Coronary artery (tissue), 2 donors: Measurements from ENCODE around the gene GGCX.

ENCODE experiments used
- DNase-seq: peaks from one replicate; pipeline ENCODE4 v3.0.0-alpha.2; 2017; ENCODE audit warnings: low spot score
- H3K27ac ChIP-seq, 2 donors: fragments of 200-600 bp; sonication (generic); one replicate each; pipeline ENCODE4 v1.5.1; 2016 to 2019
- H3K4me3 ChIP-seq: fragments of 200-600 bp; sonication (generic); 2 replicates; pipeline ENCODE4 v1.5.1; 2016; ENCODE audit warnings: mild to moderate bottlenecking, moderate library complexity
- TF ChIP-seq, protein P1 (sequence below): fragments of 200-600 bp; sonication (generic); IDR thresholded peaks from one replicate; pipeline ENCODE4 v1.5.1; 2019; ENCODE audit warnings: antibody characterized with exemption

GGCX gene

DNA sequence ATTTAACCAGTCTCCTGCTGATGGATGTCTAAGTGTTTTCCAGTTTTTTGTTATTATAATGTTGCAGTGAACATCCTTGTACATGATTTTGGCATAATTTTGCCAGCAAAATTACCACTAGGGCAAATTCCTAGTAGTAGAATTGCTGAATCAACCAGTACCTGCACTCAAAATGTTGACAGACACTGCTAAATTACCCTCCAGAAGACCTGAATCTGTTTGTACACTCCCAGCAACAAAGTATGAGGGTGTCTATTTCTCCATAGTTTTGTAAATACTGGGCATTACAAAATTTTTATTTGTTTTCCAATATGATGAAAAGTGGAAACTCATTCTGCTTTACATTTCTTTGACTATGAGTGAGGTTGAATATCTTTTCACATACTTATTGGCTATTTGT lies 33.5 kb downstream of the GGCX start:
- H3K27ac ChIP-seq = no peak overlapping the region
- TF ChIP-seq, protein P1, sequence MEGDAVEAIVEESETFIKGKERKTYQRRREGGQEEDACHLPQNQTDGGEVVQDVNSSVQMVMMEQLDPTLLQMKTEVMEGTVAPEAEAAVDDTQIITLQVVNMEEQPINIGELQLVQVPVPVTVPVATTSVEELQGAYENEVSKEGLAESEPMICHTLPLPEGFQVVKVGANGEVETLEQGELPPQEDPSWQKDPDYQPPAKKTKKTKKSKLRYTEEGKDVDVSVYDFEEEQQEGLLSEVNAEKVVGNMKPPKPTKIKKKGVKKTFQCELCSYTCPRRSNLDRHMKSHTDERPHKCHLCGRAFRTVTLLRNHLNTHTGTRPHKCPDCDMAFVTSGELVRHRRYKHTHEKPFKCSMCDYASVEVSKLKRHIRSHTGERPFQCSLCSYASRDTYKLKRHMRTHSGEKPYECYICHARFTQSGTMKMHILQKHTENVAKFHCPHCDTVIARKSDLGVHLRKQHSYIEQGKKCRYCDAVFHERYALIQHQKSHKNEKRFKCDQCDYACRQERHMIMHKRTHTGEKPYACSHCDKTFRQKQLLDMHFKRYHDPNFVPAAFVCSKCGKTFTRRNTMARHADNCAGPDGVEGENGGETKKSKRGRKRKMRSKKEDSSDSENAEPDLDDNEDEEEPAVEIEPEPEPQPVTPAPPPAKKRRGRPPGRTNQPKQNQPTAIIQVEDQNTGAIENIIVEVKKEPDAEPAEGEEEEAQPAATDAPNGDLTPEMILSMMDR = no peak
- H3K4me3 ChIP-seq = no peak overlapping the region
- no peak for DNase-seq

DNA sequence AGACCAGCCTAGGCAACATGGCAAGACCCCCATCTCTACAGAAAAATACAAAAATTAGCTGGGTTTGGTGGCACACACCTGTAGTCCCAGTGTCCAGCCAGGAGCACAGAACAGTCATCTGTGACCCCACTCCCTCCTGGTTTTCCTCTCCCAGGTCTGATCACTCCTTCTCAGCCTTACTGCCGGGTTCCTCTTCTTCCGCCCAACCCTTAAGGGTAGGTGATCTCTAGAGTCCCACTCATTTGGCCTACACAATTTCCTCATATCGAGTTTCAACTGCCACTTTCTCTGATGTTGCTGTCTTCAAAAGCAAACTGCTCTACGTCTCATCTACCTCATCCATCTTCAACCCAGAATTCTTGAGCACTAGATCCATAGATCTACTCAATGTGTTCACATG lies 35.7 kb downstream of the GGCX start:
- peak overlapping the region in 1 of 2 donors; percentile 65 for H3K27ac ChIP-seq
- TF ChIP-seq, protein P1 = no peak
- DNase-seq = no peak
- no peak overlapping the region for H3K4me3 ChIP-seq

DNA sequence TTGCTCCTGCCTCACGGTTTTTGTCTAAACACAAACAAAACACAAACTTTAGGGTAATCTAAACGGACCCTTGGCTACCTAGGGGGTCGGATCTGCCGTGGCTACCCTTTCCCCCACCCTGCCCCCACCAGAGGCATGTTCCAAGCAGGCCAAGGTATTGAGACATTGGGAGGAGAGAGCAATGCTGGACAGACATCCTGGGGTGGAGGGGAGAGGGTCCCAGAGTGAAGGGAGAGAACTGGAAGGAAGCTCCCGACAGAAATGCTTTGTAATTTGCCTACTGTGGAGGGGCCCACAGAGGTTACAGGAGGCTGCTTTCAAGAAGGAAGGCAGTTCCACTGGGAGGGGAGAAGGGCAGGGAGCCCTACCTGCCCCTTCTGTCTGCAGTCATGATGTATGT lies 36.3 kb downstream of the GGCX start:
- Histone ChIP-seq H3K4me3 (no peak overlapping the region), H3K27ac (peak overlapping the region in 1 of 2 donors; percentile 65)
- TF ChIP-seq, protein P1 = no peak
- DNase-seq = no peak

DNA sequence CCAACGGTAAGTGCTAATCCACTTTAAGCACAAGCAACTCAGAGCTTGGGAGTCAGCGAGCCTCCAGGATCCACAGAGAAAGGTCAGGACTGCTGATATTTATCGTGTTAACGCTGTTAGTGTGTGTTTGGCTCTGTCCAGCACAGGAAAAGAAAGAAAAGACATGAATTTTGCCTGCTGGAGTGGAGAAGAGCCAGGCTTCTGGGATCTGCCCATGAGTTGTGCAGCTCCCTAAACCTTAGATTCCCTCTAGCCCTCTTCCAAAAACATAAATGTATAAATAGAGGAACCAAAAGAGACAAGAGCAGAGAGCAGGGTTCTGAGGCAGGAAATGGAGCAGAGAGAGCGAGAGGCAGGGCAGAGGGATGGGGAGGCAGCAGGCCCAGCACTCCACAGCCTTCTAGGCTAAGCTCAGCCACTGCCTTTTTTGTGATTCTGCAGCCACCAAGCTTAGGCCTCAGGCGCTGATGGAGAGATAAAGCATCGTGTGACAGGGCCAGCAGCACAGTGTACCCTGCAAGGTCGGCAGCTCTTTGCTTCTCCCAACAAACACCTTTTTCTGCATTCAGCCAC lies 36.9 kb downstream of the GGCX start:
- TF ChIP-seq, protein P1 = no peak
- no peak overlapping the region for H3K4me3 ChIP-seq
- no peak for DNase-seq
- peak overlapping the region; percentile 55 to 65 for H3K27ac ChIP-seq

DNA sequence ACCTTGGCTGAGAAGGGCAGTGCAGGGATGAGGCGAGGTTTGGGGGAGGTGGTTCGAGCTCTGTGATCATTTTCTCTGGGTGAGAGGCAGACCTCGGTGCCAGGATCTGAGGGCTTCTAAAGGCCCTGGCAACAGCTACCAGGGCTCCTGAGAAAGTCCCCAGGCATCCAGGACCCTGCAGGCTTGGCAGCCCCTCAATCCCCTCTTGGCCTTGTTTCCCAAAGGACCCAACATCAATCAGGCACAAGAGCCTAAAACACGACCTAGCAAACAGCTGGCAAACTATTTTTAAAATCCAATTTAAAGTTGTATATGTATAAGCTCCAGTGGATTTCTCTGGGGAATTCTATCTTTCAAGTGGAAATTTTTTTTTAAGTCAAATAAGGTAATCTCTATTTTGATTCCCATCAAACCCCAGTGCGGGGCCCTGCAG lies 37.4 kb downstream of the GGCX start:
- no peak for DNase-seq
- Histone ChIP-seq H3K4me3 (no peak overlapping the region), H3K27ac (peak overlapping the region; percentile 55 to 65)
- TF ChIP-seq, protein P1 = no peak

DNA sequence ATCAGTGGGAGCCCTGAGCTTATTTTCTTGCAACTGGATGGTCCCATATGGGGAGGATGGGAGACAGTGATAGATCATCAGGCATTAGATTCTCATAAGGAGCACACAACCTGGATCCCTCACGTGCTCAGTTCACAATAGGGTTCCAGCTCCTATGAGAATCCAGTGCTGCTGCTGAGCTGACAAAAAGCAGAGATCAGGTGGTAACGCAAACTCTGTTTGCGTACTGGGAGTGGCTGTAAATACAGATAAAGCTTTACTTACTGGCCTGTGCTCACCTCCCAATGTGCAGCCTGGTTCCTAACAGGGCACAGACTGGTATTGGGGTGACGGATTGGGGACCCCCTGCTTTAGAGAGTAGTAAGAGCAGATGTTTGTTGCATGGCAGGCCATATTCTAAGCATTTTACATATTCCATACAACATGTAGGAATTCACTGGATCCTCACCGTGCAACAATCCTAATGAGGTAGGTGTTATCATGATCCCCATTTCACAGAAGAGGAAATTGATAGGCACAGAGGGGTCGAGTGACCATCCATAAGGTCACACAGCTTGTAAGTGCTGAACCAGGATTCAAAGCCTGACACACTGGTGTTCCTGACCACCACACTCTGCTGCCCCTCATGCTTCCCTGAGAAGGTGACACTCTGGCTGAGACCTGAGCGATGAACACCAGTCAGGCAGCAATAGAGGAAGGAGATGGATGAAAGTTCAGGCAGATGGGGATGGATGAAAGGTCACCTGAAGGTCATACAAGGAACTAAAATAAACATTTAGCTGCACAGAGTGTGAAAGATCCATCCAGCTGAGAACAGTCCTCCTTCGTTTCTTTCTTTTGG lies 38.0 kb downstream of the GGCX start:
- TF ChIP-seq, protein P1 = no peak
- no peak overlapping the region for H3K4me3 ChIP-seq
- H3K27ac ChIP-seq = peak overlapping the region; percentile 55 to 65
- DNase-seq = no peak
